Suprapubic skin (tissue), 4 donors: Measurements from ENCODE around the gene GRIN2A. TPM values are rescaled to one million over a fixed set of nuclear protein-coding genes. Genes with fewer than 3 reads are reported as not detected.

Experiments used
- DNase-seq, 2 donors: peaks; one replicate each; pipeline ENCODE4 v3.0.0-alpha.2; 2019; ENCODE audit warnings: low spot score in 2 of 2
- H3K27ac ChIP-seq: fragments of 200-600 bp; sonication (generic); one replicate; pipeline ENCODE4 v1.5.1; 2019
- H3K27me3 ChIP-seq: fragments of 200-600 bp; sonication (generic); one replicate; pipeline ENCODE4 v1.5.1; 2019
- H3K36me3 ChIP-seq: fragments of 200-600 bp; sonication (generic); one replicate; pipeline ENCODE4 v1.5.1; 2019
- H3K4me1 ChIP-seq: fragments of 200-600 bp; sonication (generic); one replicate; pipeline ENCODE4 v1.5.1; 2019
- H3K4me3 ChIP-seq: fragments of 200-600 bp; sonication (generic); one replicate; pipeline ENCODE4 v1.5.1; 2019; ENCODE audit warnings: mild to moderate bottlenecking
- H3K9me3 ChIP-seq: fragments of 200-600 bp; sonication (generic); one replicate; pipeline ENCODE4 v1.5.1; 2019
- EP300 ChIP-seq: sonication (generic); formaldehyde crosslinking; IDR thresholded peaks from one replicate; pipeline ENCODE4 v1.6.1; 2017; ENCODE audit warnings: antibody characterized with exemption
- POLR2A ChIP-seq, 2 donors: fragments of 450-650 bp; IDR thresholded peaks; one replicate each; pipeline ENCODE4 v1.6.1; 2017; ENCODE audit warnings: antibody characterized with exemption in 2 of 2, mild to moderate bottlenecking in 2 of 2, moderate library complexity in 2 of 2
- POLR2AphosphoS5 ChIP-seq, 3 donors: sonication (generic); formaldehyde crosslinking; IDR thresholded peaks; one replicate each; pipeline ENCODE4 v1.6.1; 2017; ENCODE audit warnings: antibody characterized with exemption in 3 of 3
- WGBS: methylation state at CpG from one replicate; pipeline ENCODE4 v1.1.5; 2018; 5-methylcytosine and 5-hydroxymethylcytosine counted together
- total RNA-seq, 4 donors: library from RNA; depleted of rRNA; stranded (reverse); fragments of >200 nt; gene quantifications; one replicate each; pipeline ENCODE4 v1.1.0, GENCODE V29; 2016
- TF ChIP-seq, protein P1 (sequence below), 2 donors: fragments of 200-600 bp in 1 of 2; fragments of 450-650 bp in 1 of 2; sonication (generic) in 1 of 2; IDR thresholded peaks; one replicate each; pipeline ENCODE4 v1.5.1; 2016 to 2019; ENCODE audit warnings: antibody characterized with exemption in 2 of 2, mild to moderate bottlenecking in 1 of 2, moderate library complexity in 1 of 2

The GRIN2A gene
- total RNA-seq, 4 donors from 2014 or later, result 0.08 to 5.4 (median 1.3) TPM

DNA sequence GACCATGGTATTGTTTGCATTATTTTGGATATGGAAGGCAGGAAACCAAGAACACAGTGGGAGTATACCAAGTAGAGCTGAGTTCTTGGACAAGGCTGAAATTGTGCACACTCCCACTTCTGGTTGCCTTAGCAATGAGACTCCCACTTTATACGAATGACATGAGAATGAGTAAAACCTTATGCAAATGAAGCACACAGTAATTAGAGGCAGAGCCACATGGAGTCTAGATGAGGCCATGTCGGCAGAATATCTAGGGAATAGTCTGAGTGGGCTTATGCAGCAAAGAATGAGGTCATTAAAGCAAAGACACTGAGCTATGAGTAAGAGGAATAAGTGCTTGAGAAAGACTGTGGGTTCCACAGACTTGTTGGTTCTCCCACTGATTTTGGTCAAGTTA is 178.7 kb downstream of the GRIN2A start:
- Histone ChIP-seq H3K27ac (no peak overlapping the region), H3K36me3 (no peaks in the 10 kb centered on the region), H3K4me1 (no peaks in the 10 kb centered on the region), H3K27me3 (no peaks in the 10 kb centered on the region), H3K9me3 (no peaks in the 10 kb centered on the region), H3K4me3 (no peak overlapping the region)
- no peak for TF ChIP-seq EP300
- TF ChIP-seq POLR2AphosphoS5 (IDR thresholded peaks at IDR 0.05), result no peak
- TF ChIP-seq POLR2A (IDR thresholded peaks at IDR 0.05), result no peak
- TF ChIP-seq, protein P1, sequence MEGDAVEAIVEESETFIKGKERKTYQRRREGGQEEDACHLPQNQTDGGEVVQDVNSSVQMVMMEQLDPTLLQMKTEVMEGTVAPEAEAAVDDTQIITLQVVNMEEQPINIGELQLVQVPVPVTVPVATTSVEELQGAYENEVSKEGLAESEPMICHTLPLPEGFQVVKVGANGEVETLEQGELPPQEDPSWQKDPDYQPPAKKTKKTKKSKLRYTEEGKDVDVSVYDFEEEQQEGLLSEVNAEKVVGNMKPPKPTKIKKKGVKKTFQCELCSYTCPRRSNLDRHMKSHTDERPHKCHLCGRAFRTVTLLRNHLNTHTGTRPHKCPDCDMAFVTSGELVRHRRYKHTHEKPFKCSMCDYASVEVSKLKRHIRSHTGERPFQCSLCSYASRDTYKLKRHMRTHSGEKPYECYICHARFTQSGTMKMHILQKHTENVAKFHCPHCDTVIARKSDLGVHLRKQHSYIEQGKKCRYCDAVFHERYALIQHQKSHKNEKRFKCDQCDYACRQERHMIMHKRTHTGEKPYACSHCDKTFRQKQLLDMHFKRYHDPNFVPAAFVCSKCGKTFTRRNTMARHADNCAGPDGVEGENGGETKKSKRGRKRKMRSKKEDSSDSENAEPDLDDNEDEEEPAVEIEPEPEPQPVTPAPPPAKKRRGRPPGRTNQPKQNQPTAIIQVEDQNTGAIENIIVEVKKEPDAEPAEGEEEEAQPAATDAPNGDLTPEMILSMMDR (IDR thresholded peaks at IDR 0.05), result no peak
- 49% methylated on average over 2 of the region's 2 CpGs for WGBS
- DNase-seq, result no peak

DNA sequence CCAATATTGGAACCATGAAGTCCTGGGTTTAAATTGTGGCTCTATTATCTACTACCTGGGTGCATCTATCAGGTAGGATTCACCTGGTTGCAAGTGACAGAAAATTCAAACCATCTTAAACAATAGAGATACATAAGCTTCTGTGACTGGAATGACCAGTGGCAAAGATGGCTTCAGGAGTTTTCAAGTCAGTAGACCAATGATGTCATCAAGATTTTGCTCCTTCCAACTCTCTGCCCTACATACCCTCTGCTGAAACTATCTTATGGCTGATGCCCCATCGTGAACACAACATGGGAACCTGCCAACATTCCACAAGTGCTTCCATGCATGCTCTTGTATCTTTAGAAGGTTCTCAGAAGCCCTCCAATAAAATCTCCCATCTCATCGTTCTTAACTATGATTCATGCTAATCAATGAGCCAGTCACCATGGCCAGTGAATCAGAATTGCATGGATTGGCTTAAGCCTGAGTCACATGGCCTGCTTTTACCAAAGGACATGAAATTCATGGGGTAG is 180.9 kb downstream of the GRIN2A start:
- no peaks in the 10 kb centered on the region for H3K36me3 ChIP-seq
- no peaks in the 10 kb centered on the region for H3K9me3 ChIP-seq
- DNase-seq, result no peak
- H3K27me3 ChIP-seq, result no peaks in the 10 kb centered on the region
- TF ChIP-seq, protein P1 (IDR thresholded peaks at IDR 0.05), result no peak
- TF ChIP-seq EP300 (no peak), POLR2A (IDR thresholded peaks at IDR 0.05) (no peak), POLR2AphosphoS5 (IDR thresholded peaks at IDR 0.05) (no peak)
- no peaks in the 10 kb centered on the region for H3K4me1 ChIP-seq
- H3K4me3 ChIP-seq, result no peak overlapping the region
- 84% methylated on average over 2 of the region's 2 CpGs for WGBS
- no peak overlapping the region for H3K27ac ChIP-seq

DNA sequence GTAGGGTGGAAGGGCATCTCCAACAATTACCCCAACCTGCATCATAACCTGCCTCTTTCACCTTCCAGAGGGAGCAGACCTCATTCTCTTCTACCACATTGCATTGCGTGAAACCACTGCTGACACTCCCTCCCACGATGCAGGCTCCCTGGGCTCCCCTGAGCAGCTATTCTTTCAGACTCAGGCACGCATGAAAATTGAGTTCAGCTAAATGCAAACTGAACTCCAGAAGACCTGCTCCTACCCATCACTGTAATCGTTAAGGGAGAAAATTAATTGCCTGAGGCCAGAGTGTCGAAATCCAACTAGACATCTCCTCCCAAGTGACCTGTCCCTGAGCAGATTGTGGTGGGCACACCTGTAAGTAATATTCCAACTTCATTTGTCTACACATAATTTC is 186.0 kb downstream of the GRIN2A start:
- H3K4me3 ChIP-seq, result no peak overlapping the region
- WGBS, result 52% methylated on average over 5 of the region's 5 CpGs
- H3K27ac ChIP-seq, result no peak overlapping the region
- H3K27me3 ChIP-seq, result no peaks in the 10 kb centered on the region
- TF ChIP-seq POLR2A (IDR thresholded peaks at IDR 0.05), result no peak
- TF ChIP-seq EP300, result no peak
- TF ChIP-seq, protein P1 (IDR thresholded peaks at IDR 0.05), result no peak
- no peak for TF ChIP-seq POLR2AphosphoS5 (IDR thresholded peaks at IDR 0.05)
- DNase-seq, result no peak
- no peaks in the 10 kb centered on the region for H3K36me3 ChIP-seq
- H3K4me1 ChIP-seq, result no peaks in the 10 kb centered on the region
- no peaks in the 10 kb centered on the region for H3K9me3 ChIP-seq

DNA sequence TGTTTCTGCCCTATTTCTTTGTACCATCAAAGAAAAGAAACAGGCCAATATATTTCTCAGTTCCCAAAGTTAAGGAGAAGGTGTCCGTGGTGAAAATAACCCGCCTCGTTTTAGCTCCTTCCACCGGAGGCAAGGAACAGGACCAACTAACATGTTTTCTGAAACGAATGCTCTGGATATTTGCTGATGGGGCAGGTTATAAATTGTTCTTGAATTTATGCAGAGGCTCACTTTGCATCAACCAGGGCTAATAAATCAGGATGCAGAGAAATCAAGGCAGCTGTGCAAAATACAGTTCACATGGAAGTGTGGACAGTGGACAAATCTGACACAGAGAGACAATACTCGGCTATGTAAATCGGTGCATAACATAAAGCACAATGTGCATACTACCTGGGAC is 189.8 kb downstream of the GRIN2A start:
- H3K4me1 ChIP-seq, result no peaks in the 10 kb centered on the region
- no peak overlapping the region for H3K4me3 ChIP-seq
- DNase-seq, result no peak
- TF ChIP-seq, protein P1 (IDR thresholded peaks at IDR 0.05), result no peak
- TF ChIP-seq POLR2A (IDR thresholded peaks at IDR 0.05) (no peak), EP300 (no peak), POLR2AphosphoS5 (IDR thresholded peaks at IDR 0.05) (no peak)
- no peaks in the 10 kb centered on the region for H3K36me3 ChIP-seq
- no peak overlapping the region for H3K27ac ChIP-seq
- no peaks in the 10 kb centered on the region for H3K9me3 ChIP-seq
- no peaks in the 10 kb centered on the region for H3K27me3 ChIP-seq
- 88% methylated on average over 7 of the region's 7 CpGs for WGBS

DNA sequence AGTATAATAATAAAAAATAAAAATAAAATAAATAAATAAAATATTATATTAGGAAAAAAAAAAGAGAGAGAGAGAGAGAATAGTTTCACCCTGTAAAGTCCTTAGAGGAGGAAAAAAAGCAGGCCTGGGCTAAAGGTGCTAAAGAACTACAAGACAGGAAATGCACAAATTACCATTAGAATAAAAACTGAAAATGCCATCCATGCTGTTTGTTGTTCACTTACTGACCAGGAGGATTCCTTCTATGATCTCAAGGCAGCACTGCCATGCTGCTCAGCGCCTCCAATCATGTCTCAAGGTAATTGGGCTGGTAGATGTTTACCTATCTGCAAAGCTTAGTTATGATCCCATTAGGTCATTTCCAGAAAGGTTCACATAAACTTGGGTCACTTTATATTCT is 201.2 kb downstream of the GRIN2A start:
- TF ChIP-seq POLR2A (IDR thresholded peaks at IDR 0.05) (no peak), EP300 (no peak), POLR2AphosphoS5 (IDR thresholded peaks at IDR 0.05) (no peak)
- TF ChIP-seq, protein P1 (IDR thresholded peaks at IDR 0.05), result no peak
- 87% methylated on average over 1 of the region's 1 CpG for WGBS
- Histone ChIP-seq H3K27ac (no peak overlapping the region), H3K9me3 (no peaks in the 10 kb centered on the region), H3K36me3 (no peaks in the 10 kb centered on the region), H3K27me3 (no peaks in the 10 kb centered on the region), H3K4me1 (no peaks in the 10 kb centered on the region), H3K4me3 (no peak overlapping the region)
- no peak for DNase-seq
